GM18868 (cell line): ENCODE data around the gene NCS1.
"Not testable (repeated sequence)": the region's sequence is repeated elsewhere in the genome, so short reads cannot be mapped to it uniquely, and the experiment has no call there.

ENCODE experiments used
- ATAC-seq: cut with Tn5 transposase; IDR thresholded peaks from one replicate; pipeline ENCODE4 v1.9.1; 2021; ENCODE audit warnings: mild to moderate bottlenecking, moderate library complexity; ENCODE audit not compliant: unreplicated experiment

Gene NCS1

GRCh38 chr9:130259044-130259443 is 86.8 kb downstream of the NCS1 start:
- ATAC-seq: no peak

GRCh38 chr9:130260816-130261765 is 88.9 kb downstream of the NCS1 start:
- ATAC-seq: no peak

GRCh38 chr9:130262061-130262745 is 90.0 kb downstream of the NCS1 start:
- ATAC-seq: no peak

- no peak for ATAC-seq
These were observed 90.6 kb downstream of the NCS1 start for GRCh38 chr9:130262771-130263170.

GRCh38 chr9:130263601-130264413 is 91.6 kb downstream of the NCS1 start:
- no peak for ATAC-seq

- no peak for ATAC-seq
These were observed 92.5 kb downstream of the NCS1 start for GRCh38 chr9:130264414-130265350.

- ATAC-seq: no peak
These were observed 93.4 kb downstream of the NCS1 start, which contains the start of gene HMCN2 for GRCh38 chr9:130265431-130266235. HMCN2 (plus strand) TSS chr9:130265760; CDS start chr9:130265879, 119 bp downstream.

- ATAC-seq: no peak
These were observed 94.3 kb downstream of the NCS1 start for GRCh38 chr9:130266236-130267098.

GRCh38 chr9:130267930-130268329 is 95.7 kb downstream of the NCS1 start:
- no peak for ATAC-seq

- ATAC-seq: no peak
These were observed 96.5 kb downstream of the NCS1 start for GRCh38 chr9:130268521-130269211.

GRCh38 chr9:130271473-130271872 is 99.3 kb downstream of the NCS1 start:
- no peak for ATAC-seq

- no peak for ATAC-seq
These were observed 103.0 kb downstream of the NCS1 start for GRCh38 chr9:130275156-130275555.

- no peak for ATAC-seq
These were observed 103.9 kb downstream of the NCS1 start for GRCh38 chr9:130276121-130276520.

GRCh38 chr9:130276955-130277354 is 104.8 kb downstream of the NCS1 start:
- no peak for ATAC-seq

GRCh38 chr9:130277525-130277924 is 105.3 kb downstream of the NCS1 start:
- ATAC-seq: not testable (repeated sequence)

GRCh38 chr9:130283539-130284248 is 111.5 kb downstream of the NCS1 start:
- ATAC-seq: no peak

- no peak for ATAC-seq
These were observed 112.0 kb downstream of the NCS1 start for GRCh38 chr9:130284249-130284625.
